Activated CD4-positive, alpha-beta memory T cell treated with anti-CD3 and anti-CD28 coated beads, Interleukin-2, amount 10 ng/mL, durations not matched to agents 7 days and 5 days (primary cell): ENCODE data around the gene ATP8B3. TPM values are rescaled to one million over a fixed set of nuclear protein-coding genes. Genes with fewer than 3 reads are reported as not detected.

Experiments
- CTCF ChIA-PET: fragments of 350-600 bp; sonication (Branson Sonifier 250); formaldehyde crosslinking; loops from one replicate; lab custom pipeline; 2021; ENCODE audit warnings: antibody characterized with exemption, inconsistent platforms; lab: Charles Lee
- POLR2A ChIA-PET: fragments of 350-600 bp; sonication (Branson Sonifier 250); formaldehyde crosslinking; loops from one replicate; lab custom pipeline; 2021; ENCODE audit warnings: antibody characterized with exemption; lab: Charles Lee
- DNase-seq: peaks from one replicate; pipeline ENCODE4 v3.0.0-alpha.2; 2020
- H3K27ac Mint-ChIP-seq: one replicate; pipeline ENCODE4 v1.8.0; 2021; ENCODE audit warnings: mild to moderate bottlenecking, mixed read lengths
- H3K27me3 Mint-ChIP-seq: one replicate; pipeline ENCODE4 v1.8.0; 2021; ENCODE audit warnings: mixed read lengths
- H3K36me3 Mint-ChIP-seq: one replicate; pipeline ENCODE4 v1.8.0; 2021; ENCODE audit warnings: low read depth, mixed read lengths
- H3K4me1 Mint-ChIP-seq: one replicate; pipeline ENCODE4 v1.8.0; 2021; ENCODE audit warnings: mixed read lengths
- H3K4me3 Mint-ChIP-seq: one replicate; pipeline ENCODE4 v1.8.0; 2021; ENCODE audit warnings: mild to moderate bottlenecking, mixed read lengths
- H3K9me3 Mint-ChIP-seq: one replicate; pipeline ENCODE4 v1.8.0; 2021; ENCODE audit warnings: mixed read lengths
- total RNA-seq, 2 experiments: library from RNA; stranded (reverse); gene quantifications; one replicate each; pipeline ENCODE4 v1.2.3, GENCODE V29; 2021

Gene ATP8B3
- total RNA-seq, 2 experiments from 2014 or later, result 22.5 to 23.3 TPM

GRCh38 chr19:1837625-1838105 lies 25.6 kb upstream of the ATP8B3 start:
- POLR2A ChIA-PET, result interaction anchor here (0.6 to 2.4 kb wide), 5 partner anchors 9 to 367 kb away, joined by 3 to 9 read pairs (median 3); no protein-coding TSS in a partner anchor
- peaks cover 4% of the 10 kb centered on the region for H3K4me1 Mint-ChIP-seq

GRCh38 chr19:1837222-1837565 lies 25.1 kb upstream of the ATP8B3 start:
- Mint-ChIP-seq H3K27me3 (no peaks in the 10 kb centered on the region), H3K27ac (no peak overlapping the region), H3K36me3 (no peaks in the 10 kb centered on the region), H3K4me3 (no peak overlapping the region), H3K9me3 (no peaks in the 10 kb centered on the region), H3K4me1 (peaks cover 4% of the 10 kb centered on the region)
- POLR2A ChIA-PET, result interaction anchor here (0.6 to 2.4 kb wide), 5 partner anchors 10 to 366 kb away, joined by 3 to 9 read pairs (median 3); no protein-coding TSS in a partner anchor
- CTCF ChIA-PET, result interaction anchor here (1.0 to 3.1 kb wide), 8 partner anchors 9 to 86 kb away, joined by 3 to 20 read pairs (median 3); partner anchors contain the start of gene REXO1
- DNase-seq, result no peak

More at GRCh38 chr19:1837625-1838105, 25.6 kb upstream of the ATP8B3 start:
- no peaks in the 10 kb centered on the region for H3K27me3 Mint-ChIP-seq
- no peak overlapping the region for H3K27ac Mint-ChIP-seq
- no peak overlapping the region for H3K4me3 Mint-ChIP-seq
- H3K9me3 Mint-ChIP-seq, result no peaks in the 10 kb centered on the region
- peak; percentile 66 for DNase-seq
- H3K36me3 Mint-ChIP-seq, result no peaks in the 10 kb centered on the region
- CTCF ChIA-PET, result interaction anchor here (0.7 to 3.1 kb wide), 13 partner anchors 8 to 291 kb away, joined by 3 to 20 read pairs (median 4); partner anchors contain the start of genes ATP8B3 and REXO1

- H3K4me1 Mint-ChIP-seq, result peaks cover 4% of the 10 kb centered on the region
- no peak overlapping the region for H3K4me3 Mint-ChIP-seq
- no peaks in the 10 kb centered on the region for H3K27me3 Mint-ChIP-seq
- POLR2A ChIA-PET, result interaction anchor here (0.6 to 2.4 kb wide), 4 partner anchors 10 to 366 kb away, joined by 3 to 9 read pairs (median 4); no protein-coding TSS in a partner anchor
- CTCF ChIA-PET, result interaction anchor here (1.0 to 3.1 kb wide), 5 partner anchors 10 to 60 kb away, joined by 3 to 20 read pairs (median 8); no protein-coding TSS in a partner anchor
- H3K36me3 Mint-ChIP-seq, result no peaks in the 10 kb centered on the region
- DNase-seq, result no peak
- H3K27ac Mint-ChIP-seq, result no peak overlapping the region
- no peaks in the 10 kb centered on the region for H3K9me3 Mint-ChIP-seq
Observed at GRCh38 chr19:1836458-1837221, 24.6 kb upstream of the ATP8B3 start.

GRCh38 chr19:1833540-1833939 lies 21.5 kb upstream of the ATP8B3 start:
- H3K27me3 Mint-ChIP-seq, result no peaks in the 10 kb centered on the region
- ChIA-PET POLR2A (interaction anchor here (0.7 kb wide), 1 partner anchor 14 kb away, joined by 3 read pairs; no protein-coding TSS in a partner anchor), CTCF (interaction anchor here (0.7 kb wide), 1 partner anchor 54 kb away, joined by 4 read pairs; no protein-coding TSS in a partner anchor)
- no peaks in the 10 kb centered on the region for H3K9me3 Mint-ChIP-seq
- no peaks in the 10 kb centered on the region for H3K4me1 Mint-ChIP-seq
- H3K36me3 Mint-ChIP-seq, result peaks cover 2% of the 10 kb centered on the region
- no peak overlapping the region for H3K27ac Mint-ChIP-seq
- no peak overlapping the region for H3K4me3 Mint-ChIP-seq
- no peak for DNase-seq

- no peaks in the 10 kb centered on the region for H3K27me3 Mint-ChIP-seq
- no peaks in the 10 kb centered on the region for H3K9me3 Mint-ChIP-seq
- no peaks in the 10 kb centered on the region for H3K4me1 Mint-ChIP-seq
- H3K36me3 Mint-ChIP-seq, result peaks cover 2% of the 10 kb centered on the region
- ChIA-PET CTCF (no interaction called here), POLR2A (no interaction called here)
- no peak overlapping the region for H3K27ac Mint-ChIP-seq
- no peak overlapping the region for H3K4me3 Mint-ChIP-seq
- DNase-seq, result no peak
Observed at GRCh38 chr19:1832046-1832663, 20.1 kb upstream of the ATP8B3 start.

GRCh38 chr19:1830978-1831377 lies 18.9 kb upstream of the ATP8B3 start:
- no peaks in the 10 kb centered on the region for H3K27me3 Mint-ChIP-seq
- ChIA-PET CTCF (no interaction called here), POLR2A (no interaction called here)
- no peaks in the 10 kb centered on the region for H3K9me3 Mint-ChIP-seq
- H3K27ac Mint-ChIP-seq, result no peak overlapping the region
- DNase-seq, result no peak
- no peak overlapping the region for H3K4me3 Mint-ChIP-seq
- H3K4me1 Mint-ChIP-seq, result peaks cover under 1% of the 10 kb centered on the region
- H3K36me3 Mint-ChIP-seq, result peaks cover 3% of the 10 kb centered on the region

- Mint-ChIP-seq H3K36me3 (peaks cover 7% of the 10 kb centered on the region), H3K4me1 (peaks cover 3% of the 10 kb centered on the region), H3K27ac (no peak overlapping the region), H3K4me3 (no peak overlapping the region), H3K27me3 (no peaks in the 10 kb centered on the region), H3K9me3 (no peaks in the 10 kb centered on the region)
- POLR2A ChIA-PET, result interaction anchor here (0.6 kb wide), 1 partner anchor 462 kb away, joined by 3 read pairs; no protein-coding TSS in a partner anchor
- DNase-seq, result no peak
- CTCF ChIA-PET, result interaction anchor here (1.0 to 1.9 kb wide), 2 partner anchors 8 to 158 kb away, joined by 3 to 6 read pairs; no protein-coding TSS in a partner anchor
Observed at GRCh38 chr19:1830568-1830967, 18.5 kb upstream of the ATP8B3 start.

GRCh38 chr19:1829958-1830357 lies 17.9 kb upstream of the ATP8B3 start:
- Mint-ChIP-seq H3K9me3 (no peaks in the 10 kb centered on the region), H3K4me3 (no peak overlapping the region), H3K27ac (no peak overlapping the region), H3K4me1 (peaks cover 3% of the 10 kb centered on the region), H3K27me3 (no peaks in the 10 kb centered on the region), H3K36me3 (peaks cover 7% of the 10 kb centered on the region)
- POLR2A ChIA-PET, result interaction anchor here (0.6 kb wide), 1 partner anchor 462 kb away, joined by 3 read pairs; no protein-coding TSS in a partner anchor
- DNase-seq, result no peak
- CTCF ChIA-PET, result interaction anchor here (0.5 to 1.9 kb wide), 3 partner anchors 9 to 818 kb away, joined by 3 to 6 read pairs (median 3); no protein-coding TSS in a partner anchor

- Mint-ChIP-seq H3K36me3 (peaks cover 13% of the 10 kb centered on the region), H3K9me3 (no peaks in the 10 kb centered on the region), H3K27ac (no peak overlapping the region), H3K4me3 (no peak overlapping the region), H3K4me1 (peaks cover 3% of the 10 kb centered on the region), H3K27me3 (no peaks in the 10 kb centered on the region)
- DNase-seq, result no peak
- CTCF ChIA-PET, result interaction anchor here (0.6 to 1.9 kb wide), 2 partner anchors 10 to 69 kb away, joined by 3 to 6 read pairs; no protein-coding TSS in a partner anchor
- POLR2A ChIA-PET, result no interaction called here
Observed at GRCh38 chr19:1828279-1829238, 16.5 kb upstream of the ATP8B3 start.

- peaks cover 13% of the 10 kb centered on the region for H3K36me3 Mint-ChIP-seq
- POLR2A ChIA-PET, result no interaction called here
- H3K4me1 Mint-ChIP-seq, result peaks cover 3% of the 10 kb centered on the region
- H3K9me3 Mint-ChIP-seq, result no peaks in the 10 kb centered on the region
- H3K27ac Mint-ChIP-seq, result no peak overlapping the region
- CTCF ChIA-PET, result no interaction called here
- no peak for DNase-seq
- H3K4me3 Mint-ChIP-seq, result no peak overlapping the region
- H3K27me3 Mint-ChIP-seq, result no peaks in the 10 kb centered on the region
Observed at GRCh38 chr19:1827566-1828278, 15.6 kb upstream of the ATP8B3 start.
